ENCODE measurements around the gene UPK2.
A peak's percentile ranks its signal among the peaks of the same experiment; 100 is the strongest.

UPK2 gene

GRCh38 chr11:118918128-118918685 lies 37.9 kb upstream of the UPK2 start:
- H3K4me3 ChIP-seq (ENCODE audit: low read depth, low read length): no peak overlapping the region
- no peak for TF ChIP-seq CTCF (IDR thresholded peaks at IDR 0.05; ENCODE audit: insufficient read depth, low read depth, low read length, missing control alignments)
- no peak for DNase-seq (ENCODE audit: low read depth)

DNA sequence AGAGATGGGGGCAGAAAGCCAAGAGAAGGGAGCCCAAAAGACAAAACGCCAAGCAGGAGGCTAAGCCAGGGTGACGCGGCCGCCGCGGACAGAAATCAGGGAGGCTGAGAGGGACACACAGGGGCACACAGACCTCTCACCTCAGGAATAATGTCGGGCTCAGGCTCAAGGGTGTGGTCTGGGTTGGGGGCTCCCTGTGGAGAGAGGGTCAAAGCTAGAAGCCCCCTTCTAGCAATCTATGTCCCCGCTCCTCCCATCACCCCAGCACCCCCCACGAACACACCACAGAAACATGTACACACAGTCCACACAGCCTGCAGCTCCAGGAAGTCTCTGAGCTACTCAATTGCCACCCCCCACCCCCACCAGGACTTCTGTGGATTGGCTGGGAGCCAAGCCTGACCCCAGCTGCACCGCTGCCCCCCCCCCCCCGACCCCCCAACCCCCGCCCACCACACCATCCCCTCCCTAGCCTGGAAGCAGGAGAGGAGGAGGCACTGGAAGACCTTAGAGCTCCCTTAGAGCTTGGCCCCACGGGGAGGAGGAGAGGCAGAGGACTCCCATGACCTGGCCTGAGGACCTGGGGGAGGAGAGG lies 37.3 kb upstream of the UPK2 start:
- DNase-seq (ENCODE audit: low read depth): no peak
- no peak for TF ChIP-seq CTCF (IDR thresholded peaks at IDR 0.05; ENCODE audit: insufficient read depth, low read depth, low read length, missing control alignments)
- H3K4me3 ChIP-seq (ENCODE audit: low read depth, low read length): no peak overlapping the region

DNA sequence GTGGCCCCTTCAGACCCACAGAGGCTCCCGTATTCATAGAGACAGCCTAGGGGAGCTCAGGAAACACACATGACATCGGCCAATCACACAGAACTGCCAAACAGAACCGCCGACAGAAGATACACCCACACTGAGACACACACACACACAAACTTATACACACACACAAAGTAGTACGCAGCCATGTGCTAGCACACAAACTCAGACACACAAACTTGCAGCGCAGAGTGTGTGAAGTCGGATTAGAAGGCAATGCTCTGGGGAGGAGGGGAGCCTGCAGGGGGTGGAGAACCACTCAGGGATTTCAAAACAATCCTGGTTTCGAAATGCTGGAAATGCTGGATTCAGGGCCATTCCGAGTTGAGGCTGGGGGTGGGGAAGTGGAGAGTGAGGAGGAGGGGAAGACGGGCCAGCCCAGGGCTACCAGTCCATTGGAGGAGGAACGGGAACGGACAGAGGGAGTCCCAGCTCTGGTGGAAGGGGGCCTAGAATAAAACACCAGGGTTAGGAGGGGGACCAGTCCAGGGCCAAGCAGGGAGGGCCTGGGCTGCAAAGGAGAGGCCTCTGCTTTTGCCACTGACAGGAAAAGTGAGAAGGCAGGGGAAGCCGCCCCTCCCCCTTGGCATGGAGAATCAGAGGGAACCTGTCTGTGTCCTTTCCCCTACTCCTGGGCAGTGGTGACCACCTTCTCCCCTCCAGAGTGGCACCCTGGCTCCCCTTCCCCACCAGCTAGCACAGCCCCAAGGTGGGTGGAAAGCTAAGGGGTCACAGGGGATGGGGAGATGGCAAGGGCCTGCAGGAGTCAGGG lies 34.8 kb upstream of the UPK2 start:
- no peak for DNase-seq (ENCODE audit: low read depth)
- H3K4me3 ChIP-seq (ENCODE audit: low read depth, low read length): no peak overlapping the region
- TF ChIP-seq CTCF (IDR thresholded peaks at IDR 0.05; ENCODE audit: insufficient read depth, low read depth, low read length, missing control alignments): no peak

- DNase-seq (ENCODE audit: low read depth): no peak
- TF ChIP-seq CTCF (IDR thresholded peaks at IDR 0.05; ENCODE audit: insufficient read depth, low read depth, low read length, missing control alignments): no peak
- H3K4me3 ChIP-seq (ENCODE audit: low read depth, low read length): 0 out of 2 replicates have a peak overlapping the region, but pooled peaks have one; percentile 7
Observed at GRCh38 chr11:118921929-118922744, 34.0 kb upstream of the UPK2 start.

GRCh38 chr11:118922745-118923627 lies 33.1 kb upstream of the UPK2 start:
- peak overlapping the region; percentile 89 for H3K4me3 ChIP-seq (ENCODE audit: low read depth, low read length)
- no peak for DNase-seq (ENCODE audit: low read depth)

More at GRCh38 chr11:118922745-118923627, 33.1 kb upstream of the UPK2 start:
- TF ChIP-seq CTCF (IDR thresholded peaks at IDR 0.05; ENCODE audit: insufficient read depth, low read depth, low read length, missing control alignments): no peak

All from GM12865 (cell line).